ENCODE results near the gene CADPS2.

Gene CADPS2

DNA sequence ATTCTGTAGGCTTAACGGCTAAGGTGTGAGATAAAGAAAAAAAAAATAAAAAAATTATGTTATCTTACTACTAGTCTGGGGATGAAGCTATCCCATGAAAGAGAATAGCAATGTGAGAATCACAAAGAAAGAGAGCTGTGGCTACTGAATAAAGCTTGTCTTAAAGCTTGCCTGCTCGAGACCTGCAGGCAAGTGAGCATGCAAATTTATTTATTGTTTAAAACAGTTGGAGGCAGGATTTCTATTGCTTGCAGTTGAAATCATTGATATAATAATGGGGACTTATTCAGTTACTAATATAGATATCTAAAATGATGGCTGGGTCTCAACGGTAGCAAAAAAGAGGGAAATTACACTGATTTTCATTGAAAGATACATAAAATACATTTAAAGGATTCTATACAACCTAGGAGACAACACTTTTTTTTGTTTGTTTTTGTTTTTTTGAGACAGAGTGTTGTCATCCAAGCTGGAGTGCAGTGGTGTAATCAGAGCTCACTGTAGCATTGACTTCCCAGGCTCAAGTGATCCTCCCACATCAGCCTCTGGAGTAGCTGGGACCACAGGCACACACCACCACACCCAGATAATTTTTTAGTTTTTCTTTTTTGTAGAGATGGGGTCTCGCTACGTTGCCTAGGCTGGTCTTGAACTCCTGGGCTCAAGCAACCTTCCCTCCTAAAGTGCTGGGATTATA, 437.2 kb downstream of the CADPS2 start:
- no peak for DNase-seq (ENCODE audit: low spot score)

GRCh38 chr7:122442929-122443328, 443.3 kb downstream of the CADPS2 start:
- no peak for DNase-seq (ENCODE audit: low spot score)

GRCh38 chr7:122438492-122438891, 447.8 kb downstream of the CADPS2 start:
- DNase-seq (ENCODE audit: low spot score) = no peak

DNA sequence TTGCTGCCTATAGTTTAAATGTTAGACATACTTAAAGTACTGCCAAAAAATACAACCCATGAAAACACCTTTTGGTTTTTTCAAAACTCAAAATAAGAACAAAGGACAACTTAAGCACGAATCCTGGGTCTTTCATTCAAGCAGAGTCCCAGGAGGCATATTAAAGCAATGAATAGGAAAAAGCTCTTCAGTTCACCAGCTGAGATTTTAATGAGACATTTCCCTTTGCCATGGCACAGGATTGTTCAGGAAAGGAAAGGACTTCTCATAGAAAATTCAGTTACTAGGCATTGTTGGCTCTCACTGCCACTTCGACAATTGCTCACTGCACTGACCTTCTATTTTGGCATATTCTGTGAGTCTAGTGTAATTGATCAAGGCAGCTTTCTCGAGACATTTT, 448.3 kb downstream of the CADPS2 start:
- peak; percentile 16 for DNase-seq (ENCODE audit: low spot score)

GRCh38 chr7:122433765-122434164, 452.5 kb downstream of the CADPS2 start:
- DNase-seq (ENCODE audit: low spot score) = no peak

GRCh38 chr7:122430710-122431109, 455.6 kb downstream of the CADPS2 start:
- DNase-seq (ENCODE audit: low spot score) = peak; percentile 18

DNA sequence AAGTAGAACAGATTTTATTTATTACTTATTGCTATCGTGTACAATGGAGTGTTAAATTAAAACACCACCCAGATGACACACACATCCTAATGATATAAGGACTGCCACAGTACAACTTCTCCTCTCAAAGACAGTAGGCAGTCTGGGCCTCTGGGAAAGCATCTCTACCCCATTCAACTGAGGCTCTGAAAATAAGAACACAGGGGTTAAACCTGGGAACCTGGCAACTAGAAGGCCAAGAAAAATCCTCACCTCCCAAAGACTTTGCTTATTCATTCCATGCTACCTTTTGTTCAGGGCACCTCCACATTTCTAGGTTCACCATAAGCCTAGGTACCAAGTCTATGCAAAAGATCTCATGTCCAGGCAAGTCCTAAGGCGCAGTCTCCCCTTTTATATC, 456.3 kb downstream of the CADPS2 start:
- DNase-seq (ENCODE audit: low spot score) = no peak

GRCh38 chr7:122425731-122426130, 460.5 kb downstream of the CADPS2 start:
- no peak for DNase-seq (ENCODE audit: low spot score)

- DNase-seq (ENCODE audit: low spot score) = no peak
Observed at GRCh38 chr7:122423591-122423990, 462.7 kb downstream of the CADPS2 start.

DNA sequence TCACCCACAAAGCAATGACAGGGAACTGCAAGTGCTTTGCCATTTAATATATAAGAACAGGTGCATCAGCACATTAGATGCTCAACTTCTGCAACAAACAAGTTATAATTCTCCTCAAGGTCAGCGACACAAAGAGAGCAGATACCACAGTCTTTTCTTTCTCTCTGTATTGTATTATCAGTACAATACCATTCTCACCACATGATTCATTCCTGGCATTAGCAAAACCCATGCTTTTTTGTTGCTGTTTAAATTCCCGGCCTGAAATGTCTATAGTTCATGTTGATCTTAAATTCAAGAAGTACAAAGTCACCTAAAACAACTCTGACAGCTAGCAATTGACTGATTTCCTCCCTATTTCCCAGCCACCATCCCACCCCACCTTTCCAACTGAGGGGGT, 469.9 kb downstream of the CADPS2 start:
- no peak for DNase-seq (ENCODE audit: low spot score)

- no peak for DNase-seq (ENCODE audit: low spot score)
Observed at GRCh38 chr7:122415510-122415909, 470.8 kb downstream of the CADPS2 start.

DNA sequence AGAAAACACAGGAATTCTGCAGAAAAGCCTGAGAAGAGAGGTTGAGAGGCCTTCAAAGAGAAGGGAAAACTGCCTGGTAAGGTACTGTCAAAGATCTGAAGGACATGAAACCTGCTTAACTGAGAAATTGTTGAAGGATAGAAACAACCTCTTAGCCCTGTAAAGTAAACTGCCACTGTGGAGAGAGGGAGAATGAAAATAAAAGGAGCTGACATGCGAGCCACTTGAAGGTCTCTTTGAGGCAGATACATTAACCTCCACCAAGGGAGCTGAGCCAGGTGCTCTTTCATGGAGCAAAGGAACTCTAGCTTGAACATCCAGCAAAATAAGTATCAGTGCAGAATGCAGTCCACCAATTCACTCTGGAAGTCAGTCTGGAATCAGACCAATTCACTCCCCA, 472.9 kb downstream of the CADPS2 start:
- no peak for DNase-seq (ENCODE audit: low spot score)

DNA sequence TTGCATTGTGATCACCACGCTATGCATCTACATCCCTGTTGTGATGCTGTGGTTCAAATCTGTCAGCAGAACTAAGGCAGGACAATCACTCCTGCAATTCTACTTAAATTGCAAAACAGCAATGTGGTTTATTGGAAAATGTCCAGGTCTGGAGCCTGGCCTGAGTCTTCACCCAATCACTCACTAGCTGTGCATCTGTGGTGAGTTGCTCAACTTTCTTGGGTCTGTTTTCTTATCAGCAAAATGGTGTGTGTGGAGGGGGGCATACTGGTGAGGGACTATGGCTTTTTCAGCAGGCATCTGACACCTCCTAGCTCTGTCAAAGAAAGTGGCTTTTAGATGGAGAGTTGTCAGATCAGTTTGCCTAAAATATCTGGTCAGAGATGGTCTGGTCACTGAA, 473.4 kb downstream of the CADPS2 start:
- no peak for DNase-seq (ENCODE audit: low spot score)

GRCh38 chr7:122412441-122412840, 473.8 kb downstream of the CADPS2 start:
- DNase-seq (ENCODE audit: low spot score) = no peak

GRCh38 chr7:122407195-122407594, 479.1 kb downstream of the CADPS2 start:
- DNase-seq (ENCODE audit: low spot score) = no peak

GRCh38 chr7:122403113-122403512, 483.1 kb downstream of the CADPS2 start:
- DNase-seq (ENCODE audit: low spot score) = no peak

DNA sequence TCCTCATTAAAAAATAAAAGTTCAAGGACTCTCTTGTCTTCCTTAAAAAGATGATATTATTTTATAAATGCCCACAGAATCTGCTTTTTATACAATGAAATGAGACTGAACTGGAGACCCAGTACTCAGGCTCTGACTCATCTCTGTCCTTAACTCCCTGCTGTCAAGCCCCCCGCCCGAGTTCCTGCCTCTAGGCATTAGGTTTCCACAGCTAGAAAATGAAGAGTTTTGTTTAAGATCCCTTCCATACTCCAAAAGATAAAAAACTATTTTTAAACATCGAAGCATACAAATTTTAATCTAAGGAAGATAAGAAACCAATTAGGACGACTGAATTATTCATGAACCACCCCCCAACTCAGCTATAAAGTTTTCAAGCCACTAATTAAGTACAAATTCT, 484.0 kb downstream of the CADPS2 start:
- no peak for DNase-seq (ENCODE audit: low spot score)

- DNase-seq (ENCODE audit: low spot score) = no peak
Observed at GRCh38 chr7:122397381-122397780, 488.9 kb downstream of the CADPS2 start.

DNA sequence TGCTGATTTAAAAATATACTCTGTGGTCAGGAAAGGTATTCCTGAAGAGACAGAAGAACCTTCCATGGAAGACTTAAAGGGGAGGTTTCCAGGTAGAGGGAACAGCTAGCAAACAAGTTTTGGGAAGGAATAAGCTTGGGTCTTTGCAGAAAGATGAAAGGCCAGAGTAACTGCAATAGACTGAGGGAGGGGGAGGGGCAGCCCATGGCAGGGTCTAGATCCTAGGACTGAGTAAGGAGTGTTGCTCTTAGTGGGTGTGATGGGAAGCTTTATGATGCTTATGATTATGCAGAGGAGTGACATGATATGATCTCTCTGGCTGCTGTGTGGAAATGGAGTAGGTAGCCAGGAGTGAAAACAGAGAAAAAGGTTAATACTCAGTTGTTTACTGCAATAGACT, 491.7 kb downstream of the CADPS2 start:
- DNase-seq (ENCODE audit: low spot score) = no peak

DNA sequence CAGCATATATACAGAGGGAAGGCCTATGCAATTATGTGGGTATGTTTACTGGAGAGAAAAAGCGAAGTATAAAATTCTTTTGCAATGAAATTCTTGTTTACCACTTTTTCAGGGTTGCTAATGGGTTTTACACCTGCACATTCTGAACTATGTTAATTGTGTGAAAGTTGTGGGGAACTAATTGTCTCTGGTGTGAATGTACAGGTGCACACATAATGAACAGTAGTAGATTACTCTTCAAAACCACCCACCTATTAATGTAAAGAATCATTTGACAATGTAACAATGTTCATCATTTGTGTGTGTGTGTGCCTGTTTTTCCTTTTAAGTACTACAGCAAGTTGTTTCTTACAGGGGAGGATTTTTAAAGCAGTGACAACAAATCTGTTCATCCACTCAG, 501.7 kb downstream of the CADPS2 start:
- DNase-seq (ENCODE audit: low spot score) = no peak

DNA sequence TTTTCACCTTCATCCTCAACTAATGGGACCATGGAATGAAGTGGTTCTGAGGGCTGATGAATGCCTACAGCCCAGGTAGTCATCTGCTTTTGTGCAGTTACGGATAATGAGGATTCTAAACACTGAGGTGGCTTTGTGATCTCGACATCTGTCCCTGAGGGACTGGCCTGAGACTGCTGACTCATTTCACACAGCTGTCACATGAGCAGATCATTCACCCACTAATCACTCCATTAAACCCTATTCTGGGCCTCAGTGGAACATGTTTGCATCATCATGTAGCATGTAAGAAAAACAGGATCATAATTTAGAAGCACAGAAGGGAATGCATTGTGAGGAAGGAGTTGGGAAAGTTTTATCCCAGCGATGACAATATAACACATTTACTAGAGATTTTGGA, 502.3 kb downstream of the CADPS2 start:
- no peak for DNase-seq (ENCODE audit: low spot score)

- DNase-seq (ENCODE audit: low spot score) = no peak
Observed at GRCh38 chr7:122380992-122381391, 505.3 kb downstream of the CADPS2 start.

GRCh38 chr7:122379491-122379890, 506.8 kb downstream of the CADPS2 start:
- DNase-seq (ENCODE audit: low spot score) = no peak

- DNase-seq (ENCODE audit: low spot score) = no peak
Observed at GRCh38 chr7:122369756-122370155, 516.5 kb downstream of the CADPS2 start.
